HCT116 (cell line): Measurements from ENCODE around the gene PRRX2. TPM values are rescaled to one million over a fixed set of nuclear protein-coding genes. Genes with fewer than 3 reads are reported as not detected.

Source experiments
- ATAC-seq: fragments of 200-7000 bp; cut with Tn5 transposase; 2 replicates; pipeline ENCODE4 v1.9.1; 2020; ENCODE audit warnings: mild to moderate bottlenecking, moderate library complexity
- BruUV-seq: library from RNA; stranded (reverse); fragments of 400-500 nt; replicated peaks from 2 replicates; lab custom pipeline; 2021; lab: Mats Ljungman, UMichigan
- CTCF ChIA-PET: fragments of 300-600 bp; sonication (Branson Sonifier 250); formaldehyde crosslinking; loops from one replicate; lab custom pipeline; 2021; ENCODE audit warnings: antibody characterized with exemption; lab: Charles Lee
- POLR2A ChIA-PET: fragments of 300-600, 350-600 bp; sonication (Branson Sonifier 250); formaldehyde crosslinking; loops from one replicate; lab custom pipeline; 2021; ENCODE audit warnings: antibody characterized with exemption; lab: Charles Lee
- RAD21 ChIA-PET, 2 experiments: fragments of 300-600 bp; sonication (Branson Sonifier 250); formaldehyde crosslinking; loops; one replicate each; lab custom pipeline; 2023; ENCODE audit warnings: low total read pairs in 2 of 2; ENCODE audit not compliant: uncharacterized antibody in 2 of 2, unreplicated experiment in 2 of 2, low non-redundant PET in 1 of 2; lab: Charles Lee
- DNase-seq: peaks from one replicate; pipeline ENCODE4 v3.0.0-alpha.2; 2010; ENCODE audit warnings: low read depth, low spot score
- H2AFZ ChIP-seq: fragments of 200-600 bp; shearing (Covaris generic), sonication (generic); 2 replicates; pipeline ENCODE4 v1.6.1; 2017; ENCODE audit warnings: low read depth, mixed run types, mixed read lengths, antibody characterized with exemption, low read length; ENCODE audit not compliant: poor library complexity, severe bottlenecking
- H3K27ac ChIP-seq: 2 replicates; pipeline ENCODE4 v1.5.1; 2012; ENCODE audit warnings: low read depth, low read length
- H3K27me3 ChIP-seq: fragments of 200-600 bp; sonication (generic); 2 replicates; pipeline ENCODE4 v1.6.1; 2016; ENCODE audit warnings: mixed run types, low read length, mixed read lengths; ENCODE audit not compliant: insufficient read depth
- H3K36me3 ChIP-seq, 2 experiments: fragments of 200-500 bp in 1 of 2; fragments of 200-600 bp in 1 of 2; sonication (Bioruptor generic) in 1 of 2; sonication (generic) in 1 of 2; 2 replicates each; pipeline versions ENCODE4 v1.5.1 to v1.6.1; 2014 to 2016; ENCODE audit warnings: low read length in 2 of 2, inconsistent platforms in 1 of 2, mixed read lengths in 1 of 2, mixed run types in 1 of 2; ENCODE audit not compliant: insufficient read depth in 2 of 2, control insufficient read depth in 1 of 2
- H3K4me1 ChIP-seq, 2 experiments: fragments of 200-600 bp in 1 of 2; sonication (generic) in 1 of 2; 2 replicates each; pipeline versions ENCODE4 v1.5.1 to v1.6.1; 2012 to 2017; ENCODE audit warnings: low read length in 2 of 2, inconsistent platforms in 1 of 2, mild to moderate bottlenecking in 1 of 2, mixed read lengths in 1 of 2, mixed run types in 1 of 2, moderate library complexity in 1 of 2; ENCODE audit not compliant: insufficient read depth in 2 of 2, control insufficient read depth in 1 of 2
- H3K4me2 ChIP-seq: fragments of 200-600 bp; sonication (generic); 2 replicates; pipeline ENCODE4 v1.6.1; 2017; ENCODE audit warnings: mixed run types, low read length, mixed read lengths
- H3K4me3 ChIP-seq, 2 experiments: fragments of 200-600 bp in 1 of 2; sonication (generic) in 1 of 2; replicated peaks in 1 of 2; 2 replicates each; pipeline ENCODE4 v1.5.1; 2011 to 2016; ENCODE audit warnings: low read length in 2 of 2, control low read depth in 1 of 2, low read depth in 1 of 2, mild to moderate bottlenecking in 1 of 2, mixed read lengths in 1 of 2, mixed run types in 1 of 2
- H3K79me2 ChIP-seq: fragments of 200-600 bp; sonication (generic); 2 replicates; pipeline ENCODE4 v1.6.1; 2017; ENCODE audit warnings: mild to moderate bottlenecking, mixed run types, low read length, moderate library complexity, mixed read lengths; ENCODE audit not compliant: insufficient read depth
- H3K9ac ChIP-seq: fragments of 200-600 bp; sonication (generic); 2 replicates; pipeline ENCODE4 v1.6.1; 2016; ENCODE audit warnings: low read length, mixed read lengths
- H3K9me2 ChIP-seq: fragments of 200-600 bp; sonication (generic), shearing (Covaris generic); 2 replicates; pipeline ENCODE4 v1.6.1; 2017; ENCODE audit warnings: mixed run types, mild to moderate bottlenecking, moderate library complexity; ENCODE audit not compliant: insufficient read depth
- H3K9me3 ChIP-seq, 2 experiments: fragments of 200-500 bp in 1 of 2; fragments of 200-600 bp in 1 of 2; sonication (Bioruptor generic) in 1 of 2; sonication (generic) in 1 of 2; 2 replicates each; pipeline ENCODE4 v1.6.1; 2014 to 2017; ENCODE audit warnings: low read length in 2 of 2, mixed read lengths in 2 of 2, inconsistent platforms in 1 of 2, low read depth in 1 of 2, mild to moderate bottlenecking in 1 of 2, mixed run types in 1 of 2, moderate library complexity in 1 of 2; ENCODE audit not compliant: control insufficient read depth in 1 of 2, insufficient read depth in 1 of 2
- H4K20me1 ChIP-seq: fragments of 200-600 bp; sonication (generic), shearing (Covaris generic); 2 replicates; pipeline ENCODE4 v1.6.1; 2017; ENCODE audit warnings: mixed run types, mild to moderate bottlenecking, moderate library complexity; ENCODE audit not compliant: insufficient read depth
- EZH2phosphoT487 ChIP-seq: fragments of 200-600 bp; IDR thresholded peaks from 2 replicates; pipeline ENCODE4 v1.6.1; 2018; ENCODE audit warnings: antibody characterized with exemption, borderline replicate concordance
- FOSL1 ChIP-seq: IDR thresholded peaks from 2 replicates; pipeline ENCODE4 v1.6.1; 2012; ENCODE audit warnings: low read depth
- JUND ChIP-seq: IDR thresholded peaks from 2 replicates; pipeline ENCODE4 v1.6.1; 2012
- POLR2A ChIP-seq: IDR thresholded peaks from 2 replicates; pipeline ENCODE4 v1.7.0; 2011; ENCODE audit warnings: borderline replicate concordance; ENCODE audit not compliant: insufficient read depth, insufficient read length; ENCODE audit errors: extremely low read depth
- POLR2AphosphoS5 ChIP-seq: IDR thresholded peaks from 2 replicates; pipeline ENCODE4 v1.6.1; 2011; ENCODE audit warnings: mild to moderate bottlenecking, low read depth, low read length, moderate library complexity
- SRF ChIP-seq: IDR thresholded peaks from 2 replicates; pipeline ENCODE4 v1.6.1; 2012; ENCODE audit warnings: low read depth
- TCF7L2 ChIP-seq: IDR thresholded peaks from 2 replicates; pipeline ENCODE4 v1.7.0; 2011; ENCODE audit warnings: borderline replicate concordance, inconsistent platforms; ENCODE audit not compliant: insufficient read depth, insufficient read length; ENCODE audit errors: extremely low read depth
- ZFX ChIP-seq: fragments of 450-650 bp; IDR thresholded peaks from 2 replicates; pipeline ENCODE4 v1.6.1; 2017
- intact Hi-C: fragments of 100-400 bp; cut with micrococcal nuclease; formaldehyde crosslinking; loops from 2 replicates; pipeline ENCODE4 v1.10.0; 2022
- total RNA-seq: library from RNA; stranded (reverse); gene quantifications from one replicate; pipeline ENCODE4 v1.2.1, GENCODE V29; 2021; ENCODE audit not compliant: unreplicated experiment
- TF ChIP-seq, protein P1 (sequence below): IDR thresholded peaks from 2 replicates; pipeline ENCODE4 v1.6.1; 2012
- TF ChIP-seq, protein P2 (sequence below): IDR thresholded peaks from 2 replicates; pipeline ENCODE4 v1.6.1; 2011; ENCODE audit warnings: mild to moderate bottlenecking, low read length, moderate library complexity; ENCODE audit not compliant: insufficient replicate concordance; ENCODE audit errors: extremely low read depth

The PRRX2 gene
- total RNA-seq, 1 experiment from 2014 or later, result 25.5 TPM

DNA sequence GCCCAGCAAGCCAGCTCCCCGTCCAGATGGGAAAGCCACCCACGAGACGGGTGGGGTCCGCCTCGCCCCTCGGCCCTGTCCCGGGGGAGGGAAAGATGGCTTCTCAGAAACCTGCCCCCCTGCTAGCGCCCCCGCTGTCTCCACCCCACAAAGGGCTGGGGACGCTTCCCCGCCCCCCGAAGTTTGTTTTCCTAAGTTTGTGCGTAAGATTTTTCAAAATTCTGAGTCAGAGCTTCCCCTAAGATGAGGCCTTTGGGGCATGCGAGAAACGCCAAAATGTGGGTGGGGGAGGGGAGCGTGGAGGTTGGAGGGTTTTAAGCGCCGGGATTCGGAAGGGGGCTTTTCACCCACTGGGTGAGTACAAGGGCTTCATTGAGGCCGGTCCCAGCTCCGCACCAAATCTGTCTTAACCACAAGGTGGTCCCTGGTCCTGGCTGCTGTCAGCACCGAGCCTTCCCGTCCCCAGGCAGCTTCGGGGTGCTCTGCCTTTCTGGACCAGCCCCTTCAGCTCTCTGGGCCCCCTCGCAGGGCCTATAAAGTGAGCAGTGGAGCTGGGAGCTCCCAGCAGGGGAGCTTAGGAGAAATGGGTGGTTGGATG is 32.3 kb downstream of the PRRX2 start:
- H3K4me3 ChIP-seq, result peak overlapping the region; percentile 46 to 65
- H3K9me2 ChIP-seq, result no peaks in the 10 kb centered on the region
- ATAC-seq (peak; percentile 20; the same call in 1 of the 2 replicates), DNase-seq (no peak)
- no peaks in the 10 kb centered on the region for H3K36me3 ChIP-seq
- TF ChIP-seq, protein P1, sequence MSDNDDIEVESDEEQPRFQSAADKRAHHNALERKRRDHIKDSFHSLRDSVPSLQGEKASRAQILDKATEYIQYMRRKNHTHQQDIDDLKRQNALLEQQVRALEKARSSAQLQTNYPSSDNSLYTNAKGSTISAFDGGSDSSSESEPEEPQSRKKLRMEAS, result 0 out of 2 replicates have a peak, but pooled peaks have one; percentile 28
- TF ChIP-seq EZH2phosphoT487, result no peak
- peak overlapping the region; percentile 83 for H3K9ac ChIP-seq
- RAD21 ChIA-PET, result no interaction called here
- H2AFZ ChIP-seq, result no peak overlapping the region
- H3K4me1 ChIP-seq, result peaks cover 32 to 42% of the 10 kb centered on the region in 2 experiments
- BruUV-seq, result no TSS peak
- H3K27ac ChIP-seq, result peak overlapping the region; percentile 46; the same call in 1 of the 2 replicates
- intact Hi-C loops, result no loop called here
- no peaks in the 10 kb centered on the region for H3K27me3 ChIP-seq
- H3K79me2 ChIP-seq, result 0 out of 2 replicates have a peak, but pooled peaks cover 3% of the 10 kb centered on the region
- no peaks in the 10 kb centered on the region for H3K9me3 ChIP-seq
- CTCF ChIA-PET, result interaction anchor here (0.9 to 1.5 kb wide), 3 partner anchors 23 to 93 kb away, joined by 3 to 6 read pairs (median 3); no protein-coding TSS in a partner anchor
- H4K20me1 ChIP-seq, result no peaks in the 10 kb centered on the region
- POLR2A ChIA-PET, result no interaction called here
- peak overlapping the region; percentile 99 for H3K4me2 ChIP-seq

DNA sequence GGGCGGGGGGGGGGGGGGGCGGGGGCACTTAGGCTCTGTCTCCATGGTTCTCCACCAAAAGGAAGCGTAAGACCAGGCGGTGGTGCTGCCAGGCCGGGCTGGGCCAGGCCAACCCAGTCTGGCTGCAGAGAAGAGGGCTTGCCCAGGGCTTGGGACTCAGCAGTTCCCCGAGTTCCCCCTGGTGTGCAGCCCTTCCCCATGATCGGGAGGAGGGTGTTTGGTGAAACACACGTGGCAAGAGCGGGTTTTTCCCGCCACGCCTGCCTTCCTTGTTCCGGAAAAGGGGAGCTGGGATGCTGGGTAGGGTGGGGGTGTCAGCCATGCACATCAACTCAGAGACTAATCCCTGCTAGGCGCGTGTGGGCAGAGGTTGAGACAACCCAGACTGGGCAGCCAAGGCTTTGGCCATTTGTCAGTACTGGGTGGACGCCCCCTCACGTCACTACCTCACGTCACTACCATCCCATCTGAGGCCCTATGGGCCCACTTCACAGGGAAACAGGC is 32.9 kb downstream of the PRRX2 start:
- BruUV-seq, result no TSS peak
- DNase-seq, result no peak
- H3K36me3 ChIP-seq, result no peaks in the 10 kb centered on the region
- no peak overlapping the region for H3K4me3 ChIP-seq
- intact Hi-C loops, result no loop called here
- H3K9me2 ChIP-seq, result no peaks in the 10 kb centered on the region
- CTCF ChIA-PET, result interaction anchor here (1.0 kb wide), 1 partner anchor 22 kb away, joined by 3 read pairs; no protein-coding TSS in a partner anchor
- no peaks in the 10 kb centered on the region for H3K27me3 ChIP-seq
- no peak overlapping the region for H3K4me2 ChIP-seq
- H3K27ac ChIP-seq, result no peak overlapping the region
- no peaks in the 10 kb centered on the region for H3K9me3 ChIP-seq
- no peaks in the 10 kb centered on the region for H4K20me1 ChIP-seq
- peaks cover 32 to 37% of the 10 kb centered on the region in 2 experiments for H3K4me1 ChIP-seq
- H2AFZ ChIP-seq, result no peak overlapping the region
- RAD21 ChIA-PET, result no interaction called here
- 0 out of 2 replicates have a peak, but pooled peaks cover 3% of the 10 kb centered on the region for H3K79me2 ChIP-seq
- POLR2A ChIA-PET, result no interaction called here
- TF ChIP-seq SRF (no peak), POLR2AphosphoS5 (no peak), POLR2A (no peak), ZFX (no peak), JUND (no peak), EZH2phosphoT487 (no peak), FOSL1 (no peak), TCF7L2 (no peak)
- TF ChIP-seq, protein P2, sequence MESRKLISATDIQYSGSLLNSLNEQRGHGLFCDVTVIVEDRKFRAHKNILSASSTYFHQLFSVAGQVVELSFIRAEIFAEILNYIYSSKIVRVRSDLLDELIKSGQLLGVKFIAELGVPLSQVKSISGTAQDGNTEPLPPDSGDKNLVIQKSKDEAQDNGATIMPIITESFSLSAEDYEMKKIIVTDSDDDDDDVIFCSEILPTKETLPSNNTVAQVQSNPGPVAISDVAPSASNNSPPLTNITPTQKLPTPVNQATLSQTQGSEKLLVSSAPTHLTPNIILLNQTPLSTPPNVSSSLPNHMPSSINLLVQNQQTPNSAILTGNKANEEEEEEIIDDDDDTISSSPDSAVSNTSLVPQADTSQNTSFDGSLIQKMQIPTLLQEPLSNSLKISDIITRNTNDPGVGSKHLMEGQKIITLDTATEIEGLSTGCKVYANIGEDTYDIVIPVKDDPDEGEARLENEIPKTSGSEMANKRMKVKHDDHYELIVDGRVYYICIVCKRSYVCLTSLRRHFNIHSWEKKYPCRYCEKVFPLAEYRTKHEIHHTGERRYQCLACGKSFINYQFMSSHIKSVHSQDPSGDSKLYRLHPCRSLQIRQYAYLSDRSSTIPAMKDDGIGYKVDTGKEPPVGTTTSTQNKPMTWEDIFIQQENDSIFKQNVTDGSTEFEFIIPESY, result no peak
- H3K9ac ChIP-seq, result no peak overlapping the region
- ATAC-seq, result no peak
